ENCODE data around the gene POLR3G. TPM values are rescaled to one million over a fixed set of nuclear protein-coding genes. Genes with fewer than 3 reads are reported as not detected.

POLR3G gene
- polyA plus RNA-seq, 1 donor from 2014 or later: 2.7 TPM

- Histone ChIP-seq H2AFZ (ENCODE audit: low read depth, low read length) (no peak overlapping the region), H3K27ac (ENCODE audit: low read length) (no peak overlapping the region), H3K27me3 (ENCODE audit: insufficient read depth, low read depth, low read length) (no peaks in the 10 kb centered on the region), H3K36me3 (ENCODE audit: insufficient read depth, low read length) (no peaks in the 10 kb centered on the region), H3F3A (ENCODE audit: insufficient read depth, low read length, poor library complexity, severe bottlenecking) (no peaks in the 10 kb centered on the region), H3K9ac (ENCODE audit: low read length) (no peak overlapping the region), H3K4me3 (ENCODE audit: low read length) (no peak overlapping the region), H3K9me3 (ENCODE audit: low read length) (no peaks in the 10 kb centered on the region), H3K79me2 (replicated peaks; ENCODE audit: insufficient read depth, low read length) (no peaks in the 10 kb centered on the region), H3K9me2 (ENCODE audit: insufficient read depth, low read length) (no peaks in the 10 kb centered on the region), H4K20me1 (ENCODE audit: insufficient read depth) (no peaks in the 10 kb centered on the region), H3K4me2 (ENCODE audit: low read length) (no peak overlapping the region)
- TF ChIP-seq MXI1 (conservative IDR thresholded peaks at IDR 0.05; ENCODE audit: poor library complexity, severe bottlenecking): no peak
- no peak for TF ChIP-seq REST (IDR thresholded peaks at IDR 0.05; ENCODE audit: borderline replicate concordance)
- no peak for TF ChIP-seq RAD21 (conservative IDR thresholded peaks at IDR 0.05)
- TF ChIP-seq EP300 (conservative IDR thresholded peaks at IDR 0.05; ENCODE audit: poor library complexity, severe bottlenecking): no peak
- TF ChIP-seq TAF1 (IDR thresholded peaks at IDR 0.05; ENCODE audit: low read depth): no peak
- no peak for TF ChIP-seq SMC3 (conservative IDR thresholded peaks at IDR 0.05; ENCODE audit: poor library complexity)
- TF ChIP-seq EZH2 (IDR thresholded peaks at IDR 0.05; ENCODE audit: borderline replicate concordance, insufficient read depth, low read length, poor library complexity, severe bottlenecking): no peak
- TF ChIP-seq POLR2AphosphoS5 (IDR thresholded peaks at IDR 0.05): no peak
- TF ChIP-seq CTCF (IDR thresholded peaks at IDR 0.05; ENCODE audit: poor library complexity, severe bottlenecking): no peak
These were observed 60.3 kb downstream of the POLR3G start for GRCh38 chr5:90534922-90535321.

GRCh38 chr5:90542827-90543519, 68.3 kb downstream of the POLR3G start:
- Histone ChIP-seq H3K27me3 (ENCODE audit: insufficient read depth, low read depth, low read length) (no peaks in the 10 kb centered on the region), H3K9me3 (ENCODE audit: low read length) (no peaks in the 10 kb centered on the region), H3K9ac (ENCODE audit: low read length) (no peak overlapping the region), H3K79me2 (replicated peaks; ENCODE audit: insufficient read depth, low read length) (no peaks in the 10 kb centered on the region), H4K20me1 (ENCODE audit: insufficient read depth) (no peaks in the 10 kb centered on the region), H3K36me3 (ENCODE audit: insufficient read depth, low read length) (no peaks in the 10 kb centered on the region), H3K4me3 (ENCODE audit: low read length) (no peak overlapping the region), H3K27ac (ENCODE audit: low read length) (no peak overlapping the region), H3K4me2 (ENCODE audit: low read length) (no peak overlapping the region), H2AFZ (ENCODE audit: low read depth, low read length) (no peak overlapping the region), H3K9me2 (ENCODE audit: insufficient read depth, low read length) (no peaks in the 10 kb centered on the region), H3F3A (ENCODE audit: insufficient read depth, low read length, poor library complexity, severe bottlenecking) (no peaks in the 10 kb centered on the region)
- TF ChIP-seq RAD21 (conservative IDR thresholded peaks at IDR 0.05) (no peak), SMC3 (conservative IDR thresholded peaks at IDR 0.05; ENCODE audit: poor library complexity) (no peak), CTCF (IDR thresholded peaks at IDR 0.05; ENCODE audit: poor library complexity, severe bottlenecking) (no peak), MXI1 (conservative IDR thresholded peaks at IDR 0.05; ENCODE audit: poor library complexity, severe bottlenecking) (no peak), REST (IDR thresholded peaks at IDR 0.05; ENCODE audit: borderline replicate concordance) (no peak), TAF1 (IDR thresholded peaks at IDR 0.05; ENCODE audit: low read depth) (no peak)

Data from neural cell (in vitro differentiated cells).